BJ (cell line): ENCODE measurements around the gene ZFAND3. TPM values are rescaled to one million over a fixed set of nuclear protein-coding genes. Genes with fewer than 3 reads are reported as not detected.

Experiments
- CTCF ChIA-PET: fragments of 350-600 bp; formaldehyde crosslinking; extraction: SDS; loops from one replicate; lab custom pipeline; 2021; ENCODE audit warnings: antibody characterized with exemption, inconsistent platforms; lab: Yijun Ruan, JAX
- POLR2A ChIA-PET: fragments of 300-600 bp; sonication (Branson Sonifier 250); formaldehyde crosslinking; extraction: SDS; loops from one replicate; lab custom pipeline; 2021; ENCODE audit warnings: antibody characterized with exemption; lab: Charles Lee
- DNase-seq: peaks from one replicate; pipeline ENCODE4 v3.0.0-alpha.2; 2011; ENCODE audit warnings: low read depth
- H3K27me3 ChIP-seq: 2 replicates; pipeline ENCODE4 v1.6.0; 2011; ENCODE audit warnings: low read length; ENCODE audit not compliant: control insufficient read depth, insufficient read depth
- H3K36me3 ChIP-seq: 2 replicates; pipeline ENCODE4 v1.5.1; 2011; ENCODE audit warnings: low read length; ENCODE audit not compliant: control insufficient read depth, insufficient read depth
- H3K4me3 ChIP-seq: 2 replicates; pipeline ENCODE4 v1.5.1; 2011; ENCODE audit warnings: low read depth, mild to moderate bottlenecking, control low read depth, low read length
- polyA plus RNA-seq: library from polyadenylated mRNA; depleted of rRNA; stranded (reverse); fragments of >200 nt; gene quantifications from 2 replicates; pipeline ENCODE4 v1.2.3, GENCODE V29; 2011
- TF ChIP-seq, protein P1 (sequence below): IDR thresholded peaks from 2 replicates; pipeline ENCODE4 v1.5.1; 2011; ENCODE audit warnings: low read depth, mild to moderate bottlenecking, control low read depth, inconsistent platforms, low read length, moderate library complexity; ENCODE audit not compliant: insufficient read depth

Gene ZFAND3
- polyA plus RNA-seq, 1 experiment, result 15.5 TPM

DNA sequence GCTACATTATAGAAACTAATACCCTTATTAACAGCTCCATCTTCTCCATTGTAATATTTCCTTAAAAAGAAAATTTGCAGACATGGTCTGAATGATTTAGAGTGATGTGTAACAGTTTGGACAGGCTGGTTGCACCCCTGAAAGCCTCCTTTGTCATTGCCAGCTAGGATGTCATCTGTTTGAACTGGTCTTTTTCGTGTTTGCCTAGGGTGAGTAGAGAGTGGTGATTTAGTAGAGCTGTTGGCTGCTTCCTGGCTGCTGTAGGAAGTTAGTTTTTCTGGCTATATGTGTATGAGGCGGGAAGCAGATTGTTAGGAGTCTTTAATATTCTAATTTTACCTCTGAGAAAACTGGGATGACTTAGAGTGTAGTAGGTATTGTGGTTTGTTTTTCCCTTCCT is 101.1 kb downstream of the ZFAND3 start:
- ChIA-PET CTCF (no interaction called here), POLR2A (interaction anchor here (0.7 kb wide), 1 partner anchor 9 kb away, joined by 4 read pairs; no protein-coding TSS in a partner anchor)
- Histone ChIP-seq H3K27me3 (no peaks in the 10 kb centered on the region), H3K4me3 (no peak overlapping the region), H3K36me3 (no peaks in the 10 kb centered on the region)
- no peak for DNase-seq
- TF ChIP-seq, protein P1, sequence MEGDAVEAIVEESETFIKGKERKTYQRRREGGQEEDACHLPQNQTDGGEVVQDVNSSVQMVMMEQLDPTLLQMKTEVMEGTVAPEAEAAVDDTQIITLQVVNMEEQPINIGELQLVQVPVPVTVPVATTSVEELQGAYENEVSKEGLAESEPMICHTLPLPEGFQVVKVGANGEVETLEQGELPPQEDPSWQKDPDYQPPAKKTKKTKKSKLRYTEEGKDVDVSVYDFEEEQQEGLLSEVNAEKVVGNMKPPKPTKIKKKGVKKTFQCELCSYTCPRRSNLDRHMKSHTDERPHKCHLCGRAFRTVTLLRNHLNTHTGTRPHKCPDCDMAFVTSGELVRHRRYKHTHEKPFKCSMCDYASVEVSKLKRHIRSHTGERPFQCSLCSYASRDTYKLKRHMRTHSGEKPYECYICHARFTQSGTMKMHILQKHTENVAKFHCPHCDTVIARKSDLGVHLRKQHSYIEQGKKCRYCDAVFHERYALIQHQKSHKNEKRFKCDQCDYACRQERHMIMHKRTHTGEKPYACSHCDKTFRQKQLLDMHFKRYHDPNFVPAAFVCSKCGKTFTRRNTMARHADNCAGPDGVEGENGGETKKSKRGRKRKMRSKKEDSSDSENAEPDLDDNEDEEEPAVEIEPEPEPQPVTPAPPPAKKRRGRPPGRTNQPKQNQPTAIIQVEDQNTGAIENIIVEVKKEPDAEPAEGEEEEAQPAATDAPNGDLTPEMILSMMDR, result no peak

DNA sequence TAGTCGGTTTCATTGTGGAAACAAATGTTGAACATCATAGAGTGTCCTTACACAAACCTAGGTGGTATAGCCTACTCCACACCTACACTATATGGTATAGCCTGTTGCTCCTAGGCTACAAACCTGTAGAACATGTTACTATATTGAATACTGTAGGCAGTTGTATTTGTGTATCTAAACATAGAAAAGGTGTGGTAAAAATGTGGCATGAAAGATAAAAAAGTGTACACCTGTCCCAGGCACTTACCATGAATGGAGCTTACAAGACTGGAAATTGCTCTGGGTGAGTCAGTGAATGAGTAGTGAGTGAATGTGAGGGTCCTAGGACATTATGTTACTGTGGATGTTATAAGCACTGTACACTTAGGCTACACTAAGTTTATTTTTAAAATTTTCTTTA is 103.0 kb downstream of the ZFAND3 start:
- ChIA-PET POLR2A (no interaction called here), CTCF (no interaction called here)
- H3K4me3 ChIP-seq, result no peak overlapping the region
- no peak for DNase-seq
- no peaks in the 10 kb centered on the region for H3K36me3 ChIP-seq
- no peaks in the 10 kb centered on the region for H3K27me3 ChIP-seq
- TF ChIP-seq, protein P1, result no peak

DNA sequence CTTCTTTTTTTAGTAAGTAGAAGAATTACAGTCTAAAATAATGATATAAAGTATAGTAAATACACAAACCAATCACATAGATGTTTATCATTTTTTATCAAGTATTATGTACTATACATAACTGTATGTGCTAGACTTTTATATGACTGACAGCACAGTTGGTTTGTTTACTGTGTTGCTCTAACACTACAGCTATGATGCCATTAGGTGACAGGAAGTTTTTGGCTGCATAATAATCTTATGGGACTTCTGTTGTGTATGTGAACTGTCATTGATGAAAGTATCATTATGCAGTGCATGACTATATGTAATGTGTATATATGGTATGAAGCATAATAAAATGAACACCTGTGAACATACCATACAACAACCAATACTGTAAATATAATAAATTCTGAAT is 104.0 kb downstream of the ZFAND3 start:
- no peak for DNase-seq
- Histone ChIP-seq H3K36me3 (no peaks in the 10 kb centered on the region), H3K4me3 (no peak overlapping the region), H3K27me3 (no peaks in the 10 kb centered on the region)
- TF ChIP-seq, protein P1, result no peak
- ChIA-PET POLR2A (no interaction called here), CTCF (interaction anchor here (0.7 kb wide), 2 partner anchors 12 to 13 kb away, joined by 3 read pairs; no protein-coding TSS in a partner anchor)

DNA sequence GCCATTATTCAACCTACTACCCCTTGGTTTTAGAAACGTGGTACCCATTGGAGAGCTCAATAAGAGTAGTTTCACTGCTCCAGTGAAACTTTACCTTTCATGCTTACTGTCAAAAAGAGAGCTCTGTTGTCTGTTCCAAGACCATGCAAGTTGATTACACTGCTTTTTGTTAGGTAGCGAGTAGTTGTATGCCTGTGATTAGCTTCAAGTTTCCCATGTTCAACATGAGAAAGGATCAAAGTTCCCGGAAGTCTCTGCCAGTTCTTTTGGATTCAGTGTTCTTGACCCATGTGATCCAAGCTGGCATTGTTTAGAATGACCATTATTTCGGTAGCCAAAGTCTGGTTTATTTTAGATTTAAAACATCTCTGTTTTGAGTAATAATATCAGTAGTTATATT is 107.1 kb downstream of the ZFAND3 start:
- TF ChIP-seq, protein P1, result no peak
- Histone ChIP-seq H3K4me3 (no peak overlapping the region), H3K36me3 (no peaks in the 10 kb centered on the region), H3K27me3 (no peaks in the 10 kb centered on the region)
- POLR2A ChIA-PET, result no interaction called here
- DNase-seq, result no peak
- CTCF ChIA-PET, result interaction anchor here (0.6 to 0.7 kb wide), 2 partner anchors 222 to 335 kb away, joined by 4 to 5 read pairs; no protein-coding TSS in a partner anchor

DNA sequence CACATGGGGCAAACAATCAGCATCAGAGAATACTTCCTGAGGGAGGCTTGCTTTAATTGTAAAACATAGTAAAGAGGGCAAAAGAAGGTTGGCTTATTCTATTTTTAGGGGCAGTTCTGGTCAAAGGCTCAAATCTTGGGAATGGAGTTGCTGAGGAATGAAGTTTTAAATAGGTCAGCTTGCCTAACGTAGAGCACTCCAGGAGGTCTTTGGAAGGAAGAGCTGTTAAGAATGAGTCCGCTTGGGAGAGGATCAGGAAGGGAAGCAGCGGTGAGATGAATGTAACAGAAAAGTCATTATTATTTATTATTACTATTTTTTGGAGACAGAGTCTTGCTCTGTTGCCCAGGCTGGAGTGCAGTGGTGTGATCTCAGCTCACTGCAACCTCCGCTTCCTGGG is 108.7 kb downstream of the ZFAND3 start:
- no peak overlapping the region for H3K4me3 ChIP-seq
- POLR2A ChIA-PET, result no interaction called here
- CTCF ChIA-PET, result no interaction called here
- TF ChIP-seq, protein P1, result no peak
- no peak for DNase-seq
- no peaks in the 10 kb centered on the region for H3K36me3 ChIP-seq
- H3K27me3 ChIP-seq, result no peaks in the 10 kb centered on the region
